Stimulated activated CD8-positive, alpha-beta memory T cell treated with anti-CD3 and anti-CD28 coated beads, Interleukin-2, amount 100 ng/mL, for 1 hour (primary cell): ENCODE data around the gene WDR88.
A peak's percentile ranks its signal among the peaks of the same experiment; 100 is the strongest.
"Not testable (repeated sequence)": the region's sequence is repeated elsewhere in the genome, so short reads cannot be mapped to it uniquely, and the experiment has no call there.

Experiments used
- DNase-seq, 2 donors: peaks; one replicate each; pipeline ENCODE4 v3.0.0-alpha.2; 2020; ENCODE audit warnings: low read depth in 2 of 2

Gene WDR88

GRCh38 chr19:33126712-33127111, 5.2 kb upstream of the WDR88 start:
- DNase-seq: not testable (repeated sequence)

- no peak for DNase-seq
These were observed 2.0 kb upstream of the WDR88 start for GRCh38 chr19:33129901-33130300.

- DNase-seq: no peak
These were observed 1.5 kb upstream of the WDR88 start for GRCh38 chr19:33130433-33130832.

GRCh38 chr19:33132425-33132824, 511 bp downstream of the WDR88 start:
- DNase-seq: no peak

- DNase-seq: no peak
These were observed 1.6 kb downstream of the WDR88 start for GRCh38 chr19:33133438-33134031.

- DNase-seq: peak in 1 of 2 donors; percentile 10
These were observed 2.7 kb downstream of the WDR88 start for GRCh38 chr19:33134571-33135041.

GRCh38 chr19:33139165-33139564, 7.3 kb downstream of the WDR88 start:
- DNase-seq: no peak

- peak; percentile 26 to 32 for DNase-seq
These were observed 12.0 kb downstream of the WDR88 start for GRCh38 chr19:33143897-33144405.

- DNase-seq: no peak
These were observed 14.3 kb downstream of the WDR88 start for GRCh38 chr19:33146209-33146608.

- DNase-seq: no peak
These were observed 15.6 kb downstream of the WDR88 start for GRCh38 chr19:33147538-33147937.

GRCh38 chr19:33150852-33151518, 19.1 kb downstream of the WDR88 start:
- no peak for DNase-seq

- no peak for DNase-seq
These were observed 20.3 kb downstream of the WDR88 start for GRCh38 chr19:33152176-33152575.

- not testable (repeated sequence) for DNase-seq
These were observed 20.7 kb downstream of the WDR88 start for GRCh38 chr19:33152625-33153024.

- not testable (repeated sequence) for DNase-seq
These were observed 22.4 kb downstream of the WDR88 start for GRCh38 chr19:33154313-33154712.

- no peak for DNase-seq
These were observed 24.4 kb downstream of the WDR88 start for GRCh38 chr19:33156334-33156733.

- DNase-seq: no peak
These were observed 26.0 kb downstream of the WDR88 start for GRCh38 chr19:33157906-33158305.

- DNase-seq: no peak
These were observed 26.5 kb downstream of the WDR88 start for GRCh38 chr19:33158365-33158764.

- no peak for DNase-seq
These were observed 27.2 kb downstream of the WDR88 start for GRCh38 chr19:33159149-33159548.

GRCh38 chr19:33159893-33160292, 28.0 kb downstream of the WDR88 start:
- DNase-seq: no peak

GRCh38 chr19:33161201-33161600, 29.3 kb downstream of the WDR88 start:
- no peak for DNase-seq

GRCh38 chr19:33163481-33163880, 31.6 kb downstream of the WDR88 start:
- no peak for DNase-seq

- not testable (repeated sequence) for DNase-seq
These were observed 34.1 kb downstream of the WDR88 start for GRCh38 chr19:33166037-33166436.

GRCh38 chr19:33167438-33167837, 35.5 kb downstream of the WDR88 start:
- no peak for DNase-seq
